A673 (cell line): ENCODE results near the gene BLOC1S3.

Source experiments
- CTCF ChIP-seq: fragments of 300-800, 200-600 bp; sonication (generic); conservative IDR thresholded peaks from 2 replicates; pipeline ENCODE4 v1.5.1; 2017; ENCODE audit warnings: low read depth, mild to moderate bottlenecking, antibody characterized with exemption, low read length, moderate library complexity, mixed read lengths
- EZH2 ChIP-seq: fragments of 200-600 bp; sonication (generic); IDR thresholded peaks from 2 replicates; pipeline ENCODE4 v1.6.1; 2017; ENCODE audit warnings: borderline replicate concordance, low read depth, mild to moderate bottlenecking, mixed read lengths, antibody characterized with exemption, low read length; ENCODE audit not compliant: poor library complexity, severe bottlenecking

- TF ChIP-seq CTCF, result no peak
- TF ChIP-seq EZH2, result no peak
These were observed 31.8 kb upstream of the BLOC1S3 start for GRCh38 chr19:45146741-45147205.
